22Rv1 (cell line): Measurements from ENCODE around the gene MTG2.

Experiments used
- H3K27ac ChIP-seq: fragments of 450-650 bp; 2 replicates; pipeline ENCODE4 v1.5.1; 2017
- ZFX ChIP-seq: fragments of 450-650 bp; IDR thresholded peaks from 2 replicates; pipeline ENCODE4 v1.6.1; 2017; ENCODE audit warnings: antibody characterized with exemption, borderline replicate concordance
- TF ChIP-seq, protein P1 (sequence below): fragments of 450-650 bp; IDR thresholded peaks from 2 replicates; pipeline ENCODE4 v1.5.1; 2017; ENCODE audit warnings: mild to moderate bottlenecking

The MTG2 gene

DNA sequence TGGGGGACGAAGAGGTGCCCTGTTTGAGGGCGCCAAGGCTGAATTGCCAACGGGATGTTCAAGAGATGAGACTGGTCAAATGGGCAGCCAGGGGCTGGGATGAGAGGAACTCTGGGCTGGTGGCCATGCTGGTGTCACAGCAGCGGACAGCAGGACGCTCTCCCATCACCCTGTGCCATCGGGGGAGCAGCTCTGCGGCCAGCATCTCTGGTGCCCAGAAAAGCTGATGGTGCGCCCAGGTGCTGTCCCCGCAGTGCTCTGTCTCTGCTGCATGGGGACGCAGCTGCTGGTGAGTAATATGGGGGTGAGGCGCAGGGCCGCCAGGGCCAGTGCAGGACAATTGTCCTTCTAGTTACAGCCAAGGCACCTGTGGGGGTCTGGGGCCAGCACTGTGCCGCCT is 42.2 kb downstream of the MTG2 start:
- no peak for TF ChIP-seq ZFX
- TF ChIP-seq, protein P1, sequence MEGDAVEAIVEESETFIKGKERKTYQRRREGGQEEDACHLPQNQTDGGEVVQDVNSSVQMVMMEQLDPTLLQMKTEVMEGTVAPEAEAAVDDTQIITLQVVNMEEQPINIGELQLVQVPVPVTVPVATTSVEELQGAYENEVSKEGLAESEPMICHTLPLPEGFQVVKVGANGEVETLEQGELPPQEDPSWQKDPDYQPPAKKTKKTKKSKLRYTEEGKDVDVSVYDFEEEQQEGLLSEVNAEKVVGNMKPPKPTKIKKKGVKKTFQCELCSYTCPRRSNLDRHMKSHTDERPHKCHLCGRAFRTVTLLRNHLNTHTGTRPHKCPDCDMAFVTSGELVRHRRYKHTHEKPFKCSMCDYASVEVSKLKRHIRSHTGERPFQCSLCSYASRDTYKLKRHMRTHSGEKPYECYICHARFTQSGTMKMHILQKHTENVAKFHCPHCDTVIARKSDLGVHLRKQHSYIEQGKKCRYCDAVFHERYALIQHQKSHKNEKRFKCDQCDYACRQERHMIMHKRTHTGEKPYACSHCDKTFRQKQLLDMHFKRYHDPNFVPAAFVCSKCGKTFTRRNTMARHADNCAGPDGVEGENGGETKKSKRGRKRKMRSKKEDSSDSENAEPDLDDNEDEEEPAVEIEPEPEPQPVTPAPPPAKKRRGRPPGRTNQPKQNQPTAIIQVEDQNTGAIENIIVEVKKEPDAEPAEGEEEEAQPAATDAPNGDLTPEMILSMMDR, result no peak
- no peak overlapping the region for H3K27ac ChIP-seq

DNA sequence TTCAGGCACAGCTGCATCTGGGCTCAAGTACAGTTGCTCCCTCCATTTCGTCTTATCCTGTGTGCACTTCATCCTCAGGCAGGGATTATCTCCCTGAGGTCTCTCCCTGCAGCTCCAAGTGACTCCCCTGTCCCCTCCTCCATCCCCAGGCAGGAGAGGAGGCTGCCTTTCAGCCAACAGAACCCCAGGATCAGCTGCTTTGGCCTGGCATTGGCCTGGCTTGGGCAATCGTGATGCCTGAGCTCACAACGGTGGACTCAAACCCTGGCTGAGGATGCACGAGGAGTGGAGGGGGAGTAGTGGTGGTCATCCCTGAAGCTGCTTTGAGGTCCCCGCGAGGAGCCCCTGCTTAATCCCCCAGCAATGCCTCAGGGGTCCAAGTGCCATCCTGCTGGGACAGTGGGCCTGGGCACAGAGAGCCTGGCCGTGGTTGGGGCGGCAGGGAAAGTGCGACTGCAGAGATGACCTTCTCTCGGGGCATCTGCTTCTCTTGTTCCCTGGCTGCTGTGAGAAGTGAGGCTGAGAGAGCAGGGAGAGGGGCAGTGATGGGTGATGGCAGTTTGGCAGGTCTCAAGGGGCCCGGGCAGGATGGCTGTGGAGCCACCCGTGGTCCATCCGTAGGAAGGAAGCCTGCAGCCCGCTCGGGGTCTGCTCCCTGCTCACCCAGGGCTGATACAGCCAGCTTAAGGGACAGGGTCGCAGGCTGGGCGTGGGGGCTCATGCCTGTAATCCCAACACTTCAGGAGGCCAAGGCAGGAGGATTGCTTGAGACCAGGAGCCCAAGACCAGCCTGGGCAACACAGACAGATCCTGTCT is 43.2 kb downstream of the MTG2 start:
- no peak for TF ChIP-seq ZFX
- TF ChIP-seq, protein P1, result no peak
- H3K27ac ChIP-seq, result no peak overlapping the region

DNA sequence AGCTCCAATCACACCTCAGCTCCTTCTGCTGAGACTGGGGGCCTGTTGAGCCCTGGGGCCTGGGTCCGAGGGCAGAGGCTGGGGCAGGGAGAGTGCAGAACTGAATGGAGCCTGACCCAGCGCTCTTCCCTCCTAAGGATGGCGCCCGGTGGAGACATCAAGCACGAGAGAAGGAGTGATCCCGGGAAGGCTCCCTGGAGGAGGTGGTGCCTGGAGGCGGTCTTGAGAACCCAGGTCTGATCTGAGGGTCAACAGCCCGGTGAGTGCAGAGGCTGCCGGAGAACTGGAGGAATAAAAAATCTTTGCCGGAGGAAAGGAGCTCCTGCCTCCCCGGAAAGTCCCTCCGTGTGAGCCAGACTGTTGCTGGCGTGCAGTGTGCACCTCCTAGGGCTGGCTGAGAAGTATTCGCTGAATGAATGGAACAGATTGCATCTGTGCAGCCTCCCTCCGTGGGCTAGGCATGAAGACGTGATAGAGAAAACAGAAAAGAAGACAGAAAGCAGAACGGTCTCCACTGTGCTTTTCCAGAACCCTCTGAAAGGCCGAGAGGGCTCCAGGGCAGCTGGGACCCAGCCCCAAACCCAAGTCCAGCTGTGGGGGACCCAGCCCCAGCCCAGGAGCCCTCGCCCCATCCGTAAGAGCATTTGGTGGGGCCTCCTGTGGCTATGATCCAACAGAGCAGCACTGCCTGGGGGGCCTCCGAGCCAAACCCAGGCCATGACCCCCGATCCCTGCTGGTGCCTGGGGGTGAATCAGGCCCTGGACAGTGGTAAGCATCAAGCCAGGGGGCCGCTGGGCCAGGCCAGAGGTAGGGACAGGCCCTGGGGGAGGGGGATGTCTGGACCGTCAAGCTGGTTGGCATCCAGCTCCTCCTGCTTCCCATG is 44.1 kb downstream of the MTG2 start:
- peak overlapping the region; percentile 41; the same call in 1 of the 2 replicates for H3K27ac ChIP-seq
- TF ChIP-seq ZFX, result no peak
- TF ChIP-seq, protein P1, result no peak

DNA sequence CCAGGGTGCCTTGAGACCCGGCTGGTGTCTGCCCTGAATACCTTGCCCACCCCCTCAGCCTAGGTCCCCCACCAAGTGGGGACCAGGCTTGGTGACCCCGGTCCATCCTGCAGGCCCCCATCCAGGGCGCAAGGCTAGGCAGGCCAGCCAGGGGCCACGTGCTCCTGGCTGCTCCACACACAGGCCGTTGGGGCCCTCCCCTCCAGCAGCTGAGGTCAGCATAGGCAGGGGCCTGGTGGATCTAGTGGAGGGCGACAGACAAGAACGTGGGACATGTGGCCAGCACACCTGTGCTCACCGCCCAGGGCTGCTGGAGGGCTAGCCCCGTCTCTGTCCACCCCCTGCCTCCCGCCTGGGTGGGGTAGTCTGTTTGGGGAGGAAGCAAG is 44.8 kb downstream of the MTG2 start:
- TF ChIP-seq, protein P1, result no peak
- no peak for TF ChIP-seq ZFX
- peak overlapping the region; percentile 41; the same call in 1 of the 2 replicates for H3K27ac ChIP-seq

DNA sequence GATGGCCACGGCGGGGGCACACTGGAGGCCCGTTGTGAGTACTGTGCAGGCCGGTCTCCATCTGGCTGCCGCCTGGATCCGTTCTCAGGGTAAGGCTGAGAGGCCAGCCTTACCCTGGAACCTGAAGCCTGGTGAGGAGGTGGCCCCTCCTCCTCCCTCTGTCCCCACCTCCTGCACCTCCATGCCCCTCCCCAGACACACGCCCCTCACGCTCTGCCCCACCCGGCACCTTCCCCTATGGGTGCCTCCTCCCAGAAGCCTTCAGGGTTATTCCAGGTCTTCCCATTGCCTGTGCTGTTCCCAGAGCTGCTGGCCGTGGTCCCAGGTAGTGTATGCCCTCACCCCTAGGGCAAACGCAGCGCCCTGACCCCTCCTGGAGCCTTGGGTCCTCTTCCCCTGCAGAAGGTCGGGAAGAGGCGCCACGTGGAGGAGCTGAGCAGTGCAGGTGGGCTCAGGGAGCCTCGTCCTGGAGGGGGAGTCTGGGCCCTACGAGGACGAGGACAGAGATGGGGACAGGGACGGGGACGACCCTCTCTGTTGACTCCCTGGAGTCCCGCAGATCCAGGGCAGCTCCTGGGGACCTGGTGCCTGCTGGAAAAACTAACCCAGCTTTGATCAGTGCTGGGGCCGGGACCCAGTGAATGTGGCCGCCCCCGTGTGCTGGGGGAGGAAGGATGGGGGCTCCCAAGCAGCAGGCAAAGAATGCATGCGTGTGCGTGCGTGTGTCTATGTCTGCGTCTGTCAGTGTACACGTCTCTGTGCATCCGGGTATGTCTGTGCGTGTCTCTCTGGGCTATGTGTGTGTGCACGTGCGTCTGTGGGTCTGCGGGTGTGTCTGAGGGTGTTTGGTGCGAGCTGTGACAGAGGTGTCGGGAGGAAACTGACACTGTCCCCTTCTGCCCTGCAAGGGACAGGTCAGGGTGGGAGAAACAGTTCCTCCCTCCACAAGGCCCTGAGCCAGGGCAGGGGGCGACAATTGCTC is 45.4 kb downstream of the MTG2 start:
- H3K27ac ChIP-seq, result peak overlapping the region; percentile 41; the same call in 1 of the 2 replicates
- no peak for TF ChIP-seq ZFX
- TF ChIP-seq, protein P1, result 0 out of 2 replicates have a peak, but pooled peaks have one; percentile 6

DNA sequence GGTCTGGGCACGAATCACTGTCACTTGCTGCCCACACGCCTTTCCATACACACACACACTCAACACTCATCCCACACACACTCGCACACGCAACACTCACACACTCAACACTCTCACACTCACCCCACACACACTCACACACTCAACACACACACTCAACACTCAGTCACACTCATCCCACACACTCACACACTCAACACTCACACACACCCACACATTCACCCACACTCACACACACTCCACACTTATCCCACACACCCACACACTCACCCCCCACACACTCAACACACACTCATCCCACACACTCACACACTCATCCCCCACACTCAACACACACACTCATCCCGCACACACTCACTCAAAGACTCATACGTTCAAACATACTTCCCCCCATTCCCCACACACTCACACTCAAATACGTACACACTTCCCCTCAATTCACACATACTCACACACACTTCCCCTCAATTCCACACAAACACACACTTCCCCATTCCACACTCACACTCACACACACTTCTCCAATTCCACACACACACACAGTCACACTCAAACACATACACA is 46.2 kb downstream of the MTG2 start:
- no peak overlapping the region for H3K27ac ChIP-seq
- TF ChIP-seq, protein P1, result no peak
- TF ChIP-seq ZFX, result no peak
